Measurements from ENCODE around the gene FZD7.

DNA sequence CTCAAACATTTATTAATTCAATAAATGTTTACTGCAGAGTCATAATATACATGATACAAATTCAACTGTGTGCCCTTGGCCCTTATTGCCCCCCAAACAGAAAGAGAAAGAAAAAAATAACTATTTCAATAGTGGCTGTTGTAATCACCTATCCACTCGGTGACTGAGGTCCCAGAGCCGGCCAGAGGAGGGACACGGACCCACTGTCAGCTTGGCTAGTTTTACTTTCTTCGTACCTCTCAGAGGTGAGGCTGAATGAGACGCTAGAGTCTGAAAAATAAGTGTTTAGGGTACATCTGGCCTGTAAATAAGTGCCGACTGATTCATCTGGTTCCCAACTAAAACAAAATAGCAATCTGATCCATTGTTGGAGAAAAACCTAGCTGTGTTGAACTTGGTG lies 31.3 kb upstream of the FZD7 start:
- TF ChIP-seq POLR2AphosphoS5 (IDR thresholded peaks at IDR 0.05; ENCODE audit: insufficient read depth in 1 of 2, low read depth in 1 of 2): no peak
- TF ChIP-seq, protein P1, sequence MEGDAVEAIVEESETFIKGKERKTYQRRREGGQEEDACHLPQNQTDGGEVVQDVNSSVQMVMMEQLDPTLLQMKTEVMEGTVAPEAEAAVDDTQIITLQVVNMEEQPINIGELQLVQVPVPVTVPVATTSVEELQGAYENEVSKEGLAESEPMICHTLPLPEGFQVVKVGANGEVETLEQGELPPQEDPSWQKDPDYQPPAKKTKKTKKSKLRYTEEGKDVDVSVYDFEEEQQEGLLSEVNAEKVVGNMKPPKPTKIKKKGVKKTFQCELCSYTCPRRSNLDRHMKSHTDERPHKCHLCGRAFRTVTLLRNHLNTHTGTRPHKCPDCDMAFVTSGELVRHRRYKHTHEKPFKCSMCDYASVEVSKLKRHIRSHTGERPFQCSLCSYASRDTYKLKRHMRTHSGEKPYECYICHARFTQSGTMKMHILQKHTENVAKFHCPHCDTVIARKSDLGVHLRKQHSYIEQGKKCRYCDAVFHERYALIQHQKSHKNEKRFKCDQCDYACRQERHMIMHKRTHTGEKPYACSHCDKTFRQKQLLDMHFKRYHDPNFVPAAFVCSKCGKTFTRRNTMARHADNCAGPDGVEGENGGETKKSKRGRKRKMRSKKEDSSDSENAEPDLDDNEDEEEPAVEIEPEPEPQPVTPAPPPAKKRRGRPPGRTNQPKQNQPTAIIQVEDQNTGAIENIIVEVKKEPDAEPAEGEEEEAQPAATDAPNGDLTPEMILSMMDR (IDR thresholded peaks at IDR 0.05): no peak
- no peak for TF ChIP-seq POLR2A (IDR thresholded peaks at IDR 0.05)
